WERI-Rb-1 (cell line): ENCODE data around the gene COL23A1.

Experiments
- DNase-seq: peaks from one replicate; pipeline ENCODE4 v3.0.0-alpha.2; 2020
- H3K27ac ChIP-seq: fragments of 250-450 bp; sonication (Bioruptor Pico); 2 replicates; pipeline ENCODE4 v1.5.1; 2020; ENCODE audit warnings: mild to moderate bottlenecking, moderate library complexity
- H3K27me3 ChIP-seq: fragments of 250-450 bp; sonication (Bioruptor Pico); 2 replicates; pipeline ENCODE4 v1.5.1; 2021; ENCODE audit warnings: mild to moderate bottlenecking, low read depth, moderate library complexity; ENCODE audit not compliant: insufficient read depth, severe bottlenecking
- H3K36me3 ChIP-seq: fragments of 250-450 bp; sonication (Bioruptor Pico); 2 replicates; pipeline ENCODE4 v1.5.1; 2020; ENCODE audit warnings: mild to moderate bottlenecking, moderate library complexity
- H3K4me3 ChIP-seq: 2 replicates; pipeline ENCODE4 v1.5.1; 2011; ENCODE audit warnings: low read depth, mild to moderate bottlenecking, control low read depth, low read length
- H3K9me3 ChIP-seq: fragments of 250-450 bp; sonication (Bioruptor Pico); 2 replicates; pipeline ENCODE4 v1.5.1; 2021; ENCODE audit warnings: mild to moderate bottlenecking, moderate library complexity; ENCODE audit not compliant: severe bottlenecking
- CTCF ChIP-seq: IDR thresholded peaks from 2 replicates; pipeline ENCODE4 v1.5.1; 2011; ENCODE audit warnings: low read depth, mild to moderate bottlenecking, control low read depth, inconsistent platforms, low read length

Gene COL23A1

GRCh38 chr5:178196281-178196812 is 393.8 kb downstream of the COL23A1 start:
- H3K36me3 ChIP-seq, result no peaks in the 10 kb centered on the region
- no peak for DNase-seq
- H3K9me3 ChIP-seq, result no peaks in the 10 kb centered on the region
- H3K4me3 ChIP-seq, result no peak overlapping the region
- no peak for TF ChIP-seq CTCF
- H3K27ac ChIP-seq, result no peak overlapping the region
- H3K27me3 ChIP-seq, result no peaks in the 10 kb centered on the region

GRCh38 chr5:178194026-178194425 is 396.2 kb downstream of the COL23A1 start:
- Histone ChIP-seq H3K36me3 (no peaks in the 10 kb centered on the region), H3K27ac (no peak overlapping the region), H3K9me3 (no peaks in the 10 kb centered on the region), H3K4me3 (no peak overlapping the region), H3K27me3 (no peaks in the 10 kb centered on the region)
- TF ChIP-seq CTCF, result no peak
- no peak for DNase-seq

GRCh38 chr5:178193251-178193809 is 396.9 kb downstream of the COL23A1 start:
- Histone ChIP-seq H3K9me3 (no peaks in the 10 kb centered on the region), H3K27me3 (no peaks in the 10 kb centered on the region), H3K36me3 (no peaks in the 10 kb centered on the region), H3K27ac (no peak overlapping the region), H3K4me3 (no peak overlapping the region)
- DNase-seq, result no peak
- no peak for TF ChIP-seq CTCF

- no peak for TF ChIP-seq CTCF
- DNase-seq, result no peak
These were observed 397.4 kb downstream of the COL23A1 start for GRCh38 chr5:178192787-178193186.

GRCh38 chr5:178192244-178192643 is 397.9 kb downstream of the COL23A1 start:
- Histone ChIP-seq H3K27me3 (no peaks in the 10 kb centered on the region), H3K4me3 (no peak overlapping the region), H3K9me3 (no peaks in the 10 kb centered on the region), H3K36me3 (no peaks in the 10 kb centered on the region), H3K27ac (no peak overlapping the region)
- no peak for DNase-seq
- no peak for TF ChIP-seq CTCF

More at GRCh38 chr5:178192787-178193186, 397.4 kb downstream of the COL23A1 start:
- Histone ChIP-seq H3K36me3 (no peaks in the 10 kb centered on the region), H3K27me3 (no peaks in the 10 kb centered on the region), H3K4me3 (no peak overlapping the region), H3K27ac (no peak overlapping the region), H3K9me3 (no peaks in the 10 kb centered on the region)

- no peaks in the 10 kb centered on the region for H3K9me3 ChIP-seq
- no peaks in the 10 kb centered on the region for H3K36me3 ChIP-seq
- no peak for DNase-seq
- TF ChIP-seq CTCF, result no peak
- H3K4me3 ChIP-seq, result no peak overlapping the region
- no peaks in the 10 kb centered on the region for H3K27me3 ChIP-seq
- H3K27ac ChIP-seq, result no peak overlapping the region
These were observed 398.5 kb downstream of the COL23A1 start for GRCh38 chr5:178191661-178192060.
